ENCODE data around the gene ROMO1. TPM values are rescaled to one million over a fixed set of nuclear protein-coding genes. Genes with fewer than 3 reads are reported as not detected.
"Not testable (repeated sequence)": the region's sequence is repeated elsewhere in the genome, so short reads cannot be mapped to it uniquely, and the experiment has no call there.

Gene ROMO1
- total and polyA plus RNA-seq, 5 donors from 2014 or later: 48.8 to 378 (median 351) TPM

- H3K36me3 ChIP-seq (ENCODE audit: control insufficient read depth, insufficient read depth, low read length): peaks cover 49% of the 10 kb centered on the region
- not testable (repeated sequence) for H3K4me3 ChIP-seq (ENCODE audit: low read depth, low read length); H3K27ac Mint-ChIP-seq; DNase-seq; H3K9me3 Mint-ChIP-seq; H3K27me3 Mint-ChIP-seq; H3K4me1 ChIP-seq (ENCODE audit: control insufficient read depth, insufficient read depth, low read length, poor library complexity, severe bottlenecking); H3K27ac ChIP-seq (ENCODE audit: insufficient read depth, low read length, poor library complexity, severe bottlenecking); ATAC-seq (ENCODE audit: low read depth in 2 of 2); H3K27me3 ChIP-seq (ENCODE audit: control insufficient read depth, insufficient read depth, low read length); H3K9me3 ChIP-seq (ENCODE audit: control insufficient read depth in 2 of 2, low read length in 2 of 2); H3K4me1 Mint-ChIP-seq; H3K4me3 Mint-ChIP-seq
- peaks cover 30% of the 10 kb centered on the region for H3K36me3 Mint-ChIP-seq
These were observed 12.3 kb upstream of the ROMO1 start for GRCh38 chr20:35686872-35687271.

- Histone ChIP-seq H3K27ac (ENCODE audit: insufficient read depth, low read length, poor library complexity, severe bottlenecking) (no peak overlapping the region), H3K4me1 (ENCODE audit: control insufficient read depth, insufficient read depth, low read length, poor library complexity, severe bottlenecking) (no peaks in the 10 kb centered on the region), H3K4me3 (ENCODE audit: low read depth, low read length) (no peak overlapping the region), H3K27me3 (ENCODE audit: control insufficient read depth, insufficient read depth, low read length) (no peaks in the 10 kb centered on the region), H3K36me3 (ENCODE audit: control insufficient read depth, insufficient read depth, low read length) (peaks cover 63% of the 10 kb centered on the region), H3K9me3 (ENCODE audit: control insufficient read depth in 2 of 2, low read length in 2 of 2) (no peaks in the 10 kb centered on the region)
- Mint-ChIP-seq H3K36me3 (peaks cover 29% of the 10 kb centered on the region), H3K27me3 (no peaks in the 10 kb centered on the region), H3K27ac (no peak overlapping the region), H3K9me3 (no peaks in the 10 kb centered on the region), H3K4me1 (peaks cover 0 to 4% (median under 1%) of the 10 kb centered on the region in 4 donors), H3K4me3 (no peak overlapping the region)
- DNase-seq (no peak), ATAC-seq (ENCODE audit: low read depth in 2 of 2) (no peak)
These were observed 8.9 kb upstream of the ROMO1 start for GRCh38 chr20:35690265-35690664.

- peak overlapping the region in 2 of 3 donors; percentile 2 to 74 for H3K27ac Mint-ChIP-seq
- no peaks in the 10 kb centered on the region for H3K9me3 ChIP-seq (ENCODE audit: control insufficient read depth in 2 of 2, low read length in 2 of 2)
- no peak overlapping the region for H3K4me3 ChIP-seq (ENCODE audit: low read depth, low read length)
- H3K4me1 Mint-ChIP-seq: peaks cover 20 to 34% (median 24%) of the 10 kb centered on the region in 4 donors
- no peaks in the 10 kb centered on the region for H3K27me3 Mint-ChIP-seq
- no peak overlapping the region for H3K27ac ChIP-seq (ENCODE audit: insufficient read depth, low read length, poor library complexity, severe bottlenecking)
- no peaks in the 10 kb centered on the region for H3K27me3 ChIP-seq (ENCODE audit: control insufficient read depth, insufficient read depth, low read length)
- peaks cover 41% of the 10 kb centered on the region for H3K36me3 ChIP-seq (ENCODE audit: control insufficient read depth, insufficient read depth, low read length)
- peak overlapping the region in 1 of 4 donors; percentile 86 for H3K4me3 Mint-ChIP-seq
- DNase-seq: no peak
- H3K36me3 Mint-ChIP-seq: peaks cover 15% of the 10 kb centered on the region
- ATAC-seq (ENCODE audit: low read depth in 2 of 2): no peak
- H3K9me3 Mint-ChIP-seq: peaks cover 0 to 1% (median 0%) of the 10 kb centered on the region in 7 donors
- H3K4me1 ChIP-seq (ENCODE audit: control insufficient read depth, insufficient read depth, low read length, poor library complexity, severe bottlenecking): peaks cover 23% of the 10 kb centered on the region
These were observed 3.9 kb upstream of the ROMO1 start for GRCh38 chr20:35695245-35695749.

GRCh38 chr20:35695978-35696377, 3.2 kb upstream of the ROMO1 start:
- no peaks in the 10 kb centered on the region for H3K27me3 ChIP-seq (ENCODE audit: control insufficient read depth, insufficient read depth, low read length)
- ATAC-seq (ENCODE audit: low read depth in 2 of 2) (no peak), DNase-seq (no peak)
- no peak overlapping the region for H3K27ac ChIP-seq (ENCODE audit: insufficient read depth, low read length, poor library complexity, severe bottlenecking)
- Mint-ChIP-seq H3K27ac (no peak overlapping the region), H3K27me3 (no peaks in the 10 kb centered on the region), H3K36me3 (peaks cover 10% of the 10 kb centered on the region), H3K4me3 (peak overlapping the region in 3 of 4 donors; percentile 42 to 86 (median 68)), H3K9me3 (peaks cover 0 to 1% (median 0%) of the 10 kb centered on the region in 7 donors), H3K4me1 (peaks cover 22 to 41% (median 29%) of the 10 kb centered on the region in 4 donors)
- peaks cover 35% of the 10 kb centered on the region for H3K36me3 ChIP-seq (ENCODE audit: control insufficient read depth, insufficient read depth, low read length)
- no peaks in the 10 kb centered on the region for H3K9me3 ChIP-seq (ENCODE audit: control insufficient read depth in 2 of 2, low read length in 2 of 2)
- peaks cover 24% of the 10 kb centered on the region for H3K4me1 ChIP-seq (ENCODE audit: control insufficient read depth, insufficient read depth, low read length, poor library complexity, severe bottlenecking)
- H3K4me3 ChIP-seq (ENCODE audit: low read depth, low read length): no peak overlapping the region

- Mint-ChIP-seq H3K4me3 (peak overlapping the region; percentile 90 to 98 (median 94)), H3K36me3 (peaks cover 14% of the 10 kb centered on the region)
- peak overlapping the region; percentile 89 for H3K4me3 ChIP-seq (ENCODE audit: low read depth, low read length)
These were observed 1.4 kb upstream of the ROMO1 start for GRCh38 chr20:35697696-35698297.

GRCh38 chr20:35698298-35699126, 693 bp upstream of the ROMO1 start:
- Histone ChIP-seq H3K9me3 (ENCODE audit: control insufficient read depth in 2 of 2, low read length in 2 of 2) (no peaks in the 10 kb centered on the region), H3K4me3 (ENCODE audit: low read depth, low read length) (peak overlapping the region; percentile 89), H3K27me3 (ENCODE audit: control insufficient read depth, insufficient read depth, low read length) (no peaks in the 10 kb centered on the region), H3K36me3 (ENCODE audit: control insufficient read depth, insufficient read depth, low read length) (peaks cover 37% of the 10 kb centered on the region), H3K4me1 (ENCODE audit: control insufficient read depth, insufficient read depth, low read length, poor library complexity, severe bottlenecking) (peaks cover 27% of the 10 kb centered on the region), H3K27ac (ENCODE audit: insufficient read depth, low read length, poor library complexity, severe bottlenecking) (peak overlapping the region; percentile 90)
- peaks cover 19% of the 10 kb centered on the region for H3K36me3 Mint-ChIP-seq
- peak in 1 of 3 donors; percentile 36 for DNase-seq
- peaks cover 22 to 52% (median 36%) of the 10 kb centered on the region in 4 donors for H3K4me1 Mint-ChIP-seq
- peak; percentile 4 to 11 for ATAC-seq (ENCODE audit: low read depth in 2 of 2)
- no peaks in the 10 kb centered on the region for H3K27me3 Mint-ChIP-seq
- peak overlapping the region; percentile 90 to 98 (median 94) for H3K4me3 Mint-ChIP-seq
- peaks cover 0 to 1% (median 0%) of the 10 kb centered on the region in 7 donors for H3K9me3 Mint-ChIP-seq
- peak overlapping the region; percentile 70 to 94 (median 88) for H3K27ac Mint-ChIP-seq

More at GRCh38 chr20:35697696-35698297, 1.4 kb upstream of the ROMO1 start:
- H3K9me3 Mint-ChIP-seq: peaks cover 0 to 1% (median 0%) of the 10 kb centered on the region in 7 donors
- H3K27ac Mint-ChIP-seq: peak overlapping the region; percentile 38 to 94 (median 88)
- H3K27me3 ChIP-seq (ENCODE audit: control insufficient read depth, insufficient read depth, low read length): no peaks in the 10 kb centered on the region
- peaks cover 24% of the 10 kb centered on the region for H3K4me1 ChIP-seq (ENCODE audit: control insufficient read depth, insufficient read depth, low read length, poor library complexity, severe bottlenecking)
- ATAC-seq (ENCODE audit: low read depth in 2 of 2) (no peak), DNase-seq (no peak)
- H3K27ac ChIP-seq (ENCODE audit: insufficient read depth, low read length, poor library complexity, severe bottlenecking): no peak overlapping the region
- H3K36me3 ChIP-seq (ENCODE audit: control insufficient read depth, insufficient read depth, low read length): peaks cover 36% of the 10 kb centered on the region
- peaks cover 22 to 48% (median 35%) of the 10 kb centered on the region in 4 donors for H3K4me1 Mint-ChIP-seq
- no peaks in the 10 kb centered on the region for H3K27me3 Mint-ChIP-seq
- no peaks in the 10 kb centered on the region for H3K9me3 ChIP-seq (ENCODE audit: control insufficient read depth in 2 of 2, low read length in 2 of 2)

- no peaks in the 10 kb centered on the region for H3K27me3 Mint-ChIP-seq
- H3K4me3 Mint-ChIP-seq: peak overlapping the region; percentile 90 to 98 (median 94)
- H3K4me1 Mint-ChIP-seq: peaks cover 22 to 64% (median 40%) of the 10 kb centered on the region in 4 donors
- H3K27ac Mint-ChIP-seq: peak overlapping the region; percentile 89 to 98 (median 94)
- peaks cover 27% of the 10 kb centered on the region for H3K4me1 ChIP-seq (ENCODE audit: control insufficient read depth, insufficient read depth, low read length, poor library complexity, severe bottlenecking)
- H3K4me3 ChIP-seq (ENCODE audit: low read depth, low read length): peak overlapping the region; percentile 92
- H3K27ac ChIP-seq (ENCODE audit: insufficient read depth, low read length, poor library complexity, severe bottlenecking): peak overlapping the region; percentile 90
- peaks cover 0 to 1% (median 0%) of the 10 kb centered on the region in 7 donors for H3K9me3 Mint-ChIP-seq
- H3K36me3 ChIP-seq (ENCODE audit: control insufficient read depth, insufficient read depth, low read length): peaks cover 46% of the 10 kb centered on the region
- no peak for ATAC-seq (ENCODE audit: low read depth in 2 of 2)
- no peaks in the 10 kb centered on the region for H3K9me3 ChIP-seq (ENCODE audit: control insufficient read depth in 2 of 2, low read length in 2 of 2)
- H3K36me3 Mint-ChIP-seq: peaks cover 33% of the 10 kb centered on the region
- no peak for DNase-seq
- H3K27me3 ChIP-seq (ENCODE audit: control insufficient read depth, insufficient read depth, low read length): no peaks in the 10 kb centered on the region
These were observed 886 bp downstream of the ROMO1 start for GRCh38 chr20:35699957-35700624.
